LNCAP (cell line): ENCODE data around the gene PBLD.

Source experiments
- TF ChIP-seq, protein P1 (sequence below): fragments of 450-650 bp; IDR thresholded peaks from 2 replicates; pipeline ENCODE4 v1.5.1; 2017; ENCODE audit warnings: mild to moderate bottlenecking

Gene PBLD

DNA sequence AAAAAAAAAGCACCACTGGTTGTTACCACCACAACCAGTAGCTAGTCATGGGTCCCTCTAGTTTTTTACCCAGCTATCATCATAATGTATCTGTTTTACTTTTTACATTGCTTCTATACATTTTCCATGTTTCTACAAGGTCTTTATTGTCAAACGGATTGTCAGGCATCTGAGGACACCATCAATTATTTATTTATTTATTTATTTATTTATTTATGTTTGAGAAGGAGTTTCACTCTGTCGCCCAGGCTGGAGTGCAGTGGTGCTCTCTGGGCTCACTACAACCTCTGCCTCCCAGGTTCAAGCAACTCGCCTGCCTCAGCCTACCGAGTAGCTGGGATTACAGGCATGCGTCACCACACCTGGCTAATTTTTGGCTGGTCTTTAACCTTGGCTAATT is 29.9 kb downstream of the PBLD start:
- TF ChIP-seq, protein P1, sequence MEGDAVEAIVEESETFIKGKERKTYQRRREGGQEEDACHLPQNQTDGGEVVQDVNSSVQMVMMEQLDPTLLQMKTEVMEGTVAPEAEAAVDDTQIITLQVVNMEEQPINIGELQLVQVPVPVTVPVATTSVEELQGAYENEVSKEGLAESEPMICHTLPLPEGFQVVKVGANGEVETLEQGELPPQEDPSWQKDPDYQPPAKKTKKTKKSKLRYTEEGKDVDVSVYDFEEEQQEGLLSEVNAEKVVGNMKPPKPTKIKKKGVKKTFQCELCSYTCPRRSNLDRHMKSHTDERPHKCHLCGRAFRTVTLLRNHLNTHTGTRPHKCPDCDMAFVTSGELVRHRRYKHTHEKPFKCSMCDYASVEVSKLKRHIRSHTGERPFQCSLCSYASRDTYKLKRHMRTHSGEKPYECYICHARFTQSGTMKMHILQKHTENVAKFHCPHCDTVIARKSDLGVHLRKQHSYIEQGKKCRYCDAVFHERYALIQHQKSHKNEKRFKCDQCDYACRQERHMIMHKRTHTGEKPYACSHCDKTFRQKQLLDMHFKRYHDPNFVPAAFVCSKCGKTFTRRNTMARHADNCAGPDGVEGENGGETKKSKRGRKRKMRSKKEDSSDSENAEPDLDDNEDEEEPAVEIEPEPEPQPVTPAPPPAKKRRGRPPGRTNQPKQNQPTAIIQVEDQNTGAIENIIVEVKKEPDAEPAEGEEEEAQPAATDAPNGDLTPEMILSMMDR = no peak

DNA sequence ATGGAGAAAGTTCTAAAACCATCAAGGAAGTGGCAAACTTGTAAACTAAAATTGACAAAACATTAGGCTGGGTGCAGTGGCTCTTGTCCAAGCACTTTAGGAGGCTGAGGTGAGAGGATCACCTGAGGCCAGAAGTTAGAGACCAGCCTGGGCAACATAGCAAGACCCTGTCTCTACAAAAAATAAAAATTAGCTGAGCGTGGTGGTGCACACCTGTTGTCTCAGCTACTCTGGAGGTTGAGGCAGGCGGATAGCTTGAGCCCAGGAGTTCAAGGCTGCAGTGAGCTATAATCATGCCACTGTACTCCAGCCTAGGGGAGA is 30.3 kb downstream of the PBLD start:
- TF ChIP-seq, protein P1 = peak; percentile 25; the same call in 1 of the 2 replicates

DNA sequence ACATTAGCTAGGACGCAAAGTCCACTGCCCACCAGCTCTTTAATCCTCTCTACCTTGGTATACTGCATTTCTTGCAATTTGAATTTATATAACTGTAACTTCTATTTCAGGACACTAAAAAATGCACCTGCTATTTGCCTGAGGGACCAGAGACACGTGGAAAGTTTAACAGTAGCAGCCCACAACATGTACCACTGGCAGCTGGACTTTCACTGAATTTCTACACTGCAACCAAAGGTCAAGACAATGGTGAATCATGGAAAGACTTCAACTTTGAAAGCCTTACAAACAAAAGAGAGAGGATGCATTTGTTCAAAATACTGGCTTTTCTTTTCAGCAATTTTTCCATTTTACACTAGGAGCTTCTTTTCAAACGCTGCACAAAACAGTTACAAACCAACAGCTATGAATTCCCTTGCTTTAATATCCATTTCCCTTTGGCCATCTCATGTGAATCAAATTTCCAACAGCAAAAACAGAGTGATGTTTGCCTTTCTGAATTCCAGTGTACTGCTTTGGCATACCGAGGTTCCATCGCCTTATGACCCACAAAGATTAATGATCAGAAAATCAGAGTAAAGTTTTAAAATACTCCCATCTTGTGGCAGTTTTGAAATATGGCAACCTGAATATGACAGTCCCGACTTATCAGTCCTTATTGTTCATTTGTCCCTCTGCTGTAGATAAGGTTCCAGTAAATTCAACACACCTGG is 30.8 kb downstream of the PBLD start:
- TF ChIP-seq, protein P1 = peak; percentile 73

DNA sequence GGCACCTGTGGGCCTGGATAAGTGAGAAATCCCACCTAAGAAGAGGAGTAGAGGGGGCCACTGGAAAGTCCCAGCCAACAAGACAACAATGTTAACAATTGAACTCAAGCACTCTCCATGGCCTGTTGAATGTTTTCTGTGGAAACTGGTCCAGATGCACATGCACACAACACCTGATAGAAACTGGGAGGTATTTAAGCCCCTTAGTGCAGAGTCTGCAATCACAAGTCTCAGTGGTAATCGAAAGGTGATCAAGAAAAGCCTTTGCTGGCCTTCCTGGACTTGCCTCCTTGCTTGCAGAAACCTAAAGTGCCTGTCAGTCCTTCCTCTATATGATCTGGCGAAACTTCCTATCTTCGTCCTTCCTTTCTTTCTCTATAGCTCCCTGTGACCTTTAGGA is 31.4 kb downstream of the PBLD start:
- TF ChIP-seq, protein P1 = no peak

DNA sequence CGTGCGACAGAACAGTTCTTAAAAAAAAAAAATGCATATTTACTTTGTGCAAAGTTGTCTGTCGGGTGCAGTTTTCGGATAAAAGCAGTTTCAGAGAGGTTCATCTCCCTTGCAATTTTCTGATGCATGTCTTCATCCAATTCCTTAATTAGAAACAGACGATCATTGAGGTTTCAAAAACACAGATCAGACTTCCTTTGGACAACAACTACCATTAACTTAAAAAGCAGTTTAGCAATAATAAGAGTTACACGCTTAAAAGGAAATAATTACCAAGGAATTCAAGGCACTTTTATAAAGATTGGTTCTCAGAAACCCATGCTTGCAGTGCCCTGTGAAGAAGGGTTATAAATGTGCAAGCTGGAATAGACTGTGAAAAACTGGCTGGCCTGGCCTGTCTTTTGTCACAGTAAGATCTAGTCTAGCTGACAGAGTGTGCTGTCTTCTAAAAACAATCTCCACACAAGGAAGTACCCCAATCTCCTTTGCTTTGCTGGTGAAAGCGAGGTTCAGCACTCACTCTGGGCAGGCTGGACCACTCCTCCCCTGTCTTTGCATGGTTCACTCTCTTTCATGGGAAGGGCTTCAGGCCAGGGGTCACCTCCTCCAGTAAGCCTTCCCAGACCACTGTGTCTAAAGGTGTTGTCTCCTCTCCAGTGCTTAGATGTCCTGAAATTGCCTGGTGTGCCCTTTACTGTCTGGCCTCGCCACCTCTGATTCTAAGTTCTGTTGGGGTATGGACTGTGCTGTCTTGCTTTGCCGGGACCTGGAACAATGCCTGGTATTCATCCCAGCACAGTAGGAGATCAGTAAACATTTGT is 35.7 kb downstream of the PBLD start:
- TF ChIP-seq, protein P1 = no peak

GRCh38 chr10:68290736-68291135 is 42.0 kb downstream of the PBLD start:
- TF ChIP-seq, protein P1 = no peak

- TF ChIP-seq, protein P1 = no peak
Measured at GRCh38 chr10:68288717-68289116, 44.0 kb downstream of the PBLD start.
